IMR-90 (cell line): ENCODE results near the gene AFAP1L1. TPM values are rescaled to one million over a fixed set of nuclear protein-coding genes. Genes with fewer than 3 reads are reported as not detected.

Source experiments
- ATAC-seq: fragments of 200-7000 bp; cut with Tn5 transposase; 2 replicates; pipeline ENCODE4 v1.9.1; 2020; ENCODE audit warnings: low read depth, mild to moderate bottlenecking, moderate library complexity
- BruUV-seq: library from RNA; stranded (reverse); fragments of 400-500 nt; replicated peaks from 2 replicates; lab custom pipeline; 2021; lab: Mats Ljungman, UMichigan
- CTCF ChIA-PET: fragments of 300-600 bp; formaldehyde crosslinking; extraction: SDS; loops from one replicate; lab custom pipeline; 2021; ENCODE audit warnings: antibody characterized with exemption; lab: Yijun Ruan, JAX
- POLR2A ChIA-PET: fragments of 300-600 bp; sonication (Branson Sonifier 250); formaldehyde crosslinking; loops from one replicate; lab custom pipeline; 2022; ENCODE audit warnings: antibody characterized with exemption; ENCODE audit not compliant: unreplicated experiment; lab: Charles Lee
- DNase-seq: peaks from one replicate; pipeline ENCODE4 v3.0.0; 2013
- H2AFZ ChIP-seq: replicated peaks from 2 replicates; pipeline ENCODE3; 2013; ENCODE audit warnings: low read length, mild to moderate bottlenecking; ENCODE audit not compliant: poor library complexity
- H2AK5ac ChIP-seq: 2 replicates; pipeline ENCODE4 v1.6.1; 2013; ENCODE audit warnings: low read depth, low read length, inconsistent platforms
- H2AK9ac ChIP-seq: replicated peaks from 2 replicates; pipeline ENCODE3; 2013; ENCODE audit warnings: mild to moderate bottlenecking, low read depth, low read length, moderate library complexity; ENCODE audit not compliant: poor library complexity
- H2BK120ac ChIP-seq: 2 replicates; pipeline ENCODE4 v1.6.1; 2013; ENCODE audit warnings: low read depth, low read length, inconsistent platforms
- H2BK15ac ChIP-seq: 3 replicates; pipeline ENCODE4 v1.6.1; 2013; ENCODE audit warnings: low read depth, low read length, inconsistent platforms
- H2BK20ac ChIP-seq: 2 replicates; pipeline ENCODE4 v1.6.1; 2013; ENCODE audit warnings: low read depth, mild to moderate bottlenecking, inconsistent platforms, low read length, moderate library complexity
- H2BK5ac ChIP-seq: 2 replicates; pipeline ENCODE4 v1.6.1; 2013; ENCODE audit warnings: mild to moderate bottlenecking, low read depth, low read length, inconsistent platforms; ENCODE audit not compliant: poor library complexity, severe bottlenecking
- H3K14ac ChIP-seq: replicated peaks from 2 replicates; pipeline ENCODE4 v1.6.1; 2013; ENCODE audit warnings: low read depth, low read length, inconsistent platforms
- H3K18ac ChIP-seq: 2 replicates; pipeline ENCODE4 v1.6.1; 2013; ENCODE audit warnings: low read depth, low read length, control low read depth
- H3K23ac ChIP-seq: 2 replicates; pipeline ENCODE4 v1.6.1; 2013; ENCODE audit warnings: low read depth, low read length, inconsistent platforms
- H3K27ac ChIP-seq: 2 replicates; pipeline ENCODE4 v1.5.1; 2013; ENCODE audit warnings: mild to moderate bottlenecking, control low read depth, low read length; ENCODE audit not compliant: insufficient read depth
- H3K27me3 ChIP-seq: 2 replicates; pipeline ENCODE4 v1.6.1; 2013; ENCODE audit warnings: low read length; ENCODE audit not compliant: control insufficient read depth, insufficient read depth
- H3K36me3 ChIP-seq: 2 replicates; pipeline ENCODE4 v1.6.1; 2013; ENCODE audit warnings: low read length, mixed read lengths; ENCODE audit not compliant: control insufficient read depth, insufficient read depth
- H3K4ac ChIP-seq: 2 replicates; pipeline ENCODE4 v1.6.1; 2013; ENCODE audit warnings: low read depth, low read length, inconsistent platforms
- H3K4me1 ChIP-seq: 2 replicates; pipeline ENCODE4 v1.6.1; 2013; ENCODE audit warnings: low read length, mixed read lengths; ENCODE audit not compliant: control insufficient read depth, insufficient read depth
- H3K4me2 ChIP-seq: 2 replicates; pipeline ENCODE4 v1.6.1; 2013; ENCODE audit warnings: low read depth, mild to moderate bottlenecking, control low read depth, low read length, moderate library complexity
- H3K4me3 ChIP-seq: 2 replicates; pipeline ENCODE4 v1.5.1; 2013; ENCODE audit warnings: low read depth, mild to moderate bottlenecking, control low read depth, low read length, moderate library complexity; ENCODE audit not compliant: insufficient read depth
- H3K56ac ChIP-seq: 2 replicates; pipeline ENCODE4 v1.6.1; 2013; ENCODE audit warnings: low read length, inconsistent platforms; ENCODE audit not compliant: insufficient read depth; ENCODE audit errors: extremely low read depth
- H3K79me1 ChIP-seq, 2 experiments: 2 replicates each; pipeline ENCODE4 v1.6.1; 2013; ENCODE audit warnings: low read length in 2 of 2, inconsistent platforms in 1 of 2, low read depth in 1 of 2
- H3K9ac ChIP-seq: 2 replicates; pipeline ENCODE4 v1.6.1; 2013; ENCODE audit warnings: low read depth, low read length, control low read depth
- H3K9me1 ChIP-seq: 2 replicates; pipeline ENCODE4 v1.6.1; 2013; ENCODE audit warnings: low read length, inconsistent platforms; ENCODE audit not compliant: insufficient read depth
- H3K9me3 ChIP-seq: 2 replicates; pipeline ENCODE4 v1.6.1; 2013; ENCODE audit warnings: low read length; ENCODE audit not compliant: control insufficient read depth, insufficient read depth
- H4K20me1 ChIP-seq: 2 replicates; pipeline ENCODE4 v1.6.1; 2013; ENCODE audit warnings: low read length, inconsistent platforms; ENCODE audit not compliant: insufficient read depth
- H4K5ac ChIP-seq: 2 replicates; pipeline ENCODE4 v1.6.1; 2013; ENCODE audit warnings: mild to moderate bottlenecking, low read depth, low read length, control low read depth
- H4K8ac ChIP-seq, 2 experiments: 2 replicates each; pipeline ENCODE4 v1.6.1; 2013; ENCODE audit warnings: low read depth in 2 of 2, low read length in 2 of 2, control low read depth in 1 of 2, inconsistent platforms in 1 of 2
- H4K91ac ChIP-seq: 2 replicates; pipeline ENCODE4 v1.6.1; 2013; ENCODE audit warnings: low read depth, low read length, inconsistent platforms; ENCODE audit not compliant: insufficient read depth
- BHLHE40 ChIP-seq: fragments of 150-350 bp; IDR thresholded peaks from 2 replicates; pipeline ENCODE4 v1.6.1; 2016; ENCODE audit warnings: mild to moderate bottlenecking, low read depth, low read length
- FOS ChIP-seq: fragments of 150-350 bp; IDR thresholded peaks from 2 replicates; pipeline ENCODE4 v1.6.1; 2016; ENCODE audit warnings: low read depth, low read length
- NFE2L2 ChIP-seq: fragments of 150-350 bp; IDR thresholded peaks from 2 replicates; pipeline ENCODE4 v1.6.1; 2016; ENCODE audit warnings: low read depth, mild to moderate bottlenecking, low read length
- RCOR1 ChIP-seq: IDR thresholded peaks from 2 replicates; pipeline ENCODE4 v1.6.1; 2012; ENCODE audit warnings: mild to moderate bottlenecking, low read length, improper control_type of control experiment; ENCODE audit not compliant: insufficient replicate concordance
- USF2 ChIP-seq: fragments of 150-350 bp; IDR thresholded peaks from 2 replicates; pipeline ENCODE4 v1.6.1; 2017; ENCODE audit warnings: mild to moderate bottlenecking, antibody characterized with exemption, low read length, low read depth
- dilution Hi-C: fragments of 300-500 bp; cut with HindIII; formaldehyde crosslinking; loops from one replicate; pipeline ENCODE4 v1.14.3; 2018; ENCODE audit warnings: low sequenced_read_pairs; ENCODE audit not compliant: unreplicated experiment
- in situ Hi-C: fragments of 300-500 bp; cut with MboI; formaldehyde crosslinking; loops from 3 replicates; pipeline ENCODE4 v1.14.3; 2019; ENCODE audit warnings: low sequenced_read_pairs, inconsistent platforms, mixed read lengths
- intact Hi-C: fragments of 100-400 bp; cut with micrococcal nuclease; formaldehyde crosslinking; loops from 2 replicates; pipeline ENCODE4 v1.10.0; 2022
- polyA plus RNA-seq, 3 experiments: library from polyadenylated mRNA; depleted of rRNA; stranded (reverse); fragments of >200 nt; gene quantifications; 2 replicates each; pipeline ENCODE4 v1.2.3, GENCODE V29; 2012; ENCODE audit warnings: low replicate concordance in 1 of 3
- total RNA-seq: library from RNA; depleted of rRNA; stranded (reverse); fragments of >200 nt; gene quantifications from 2 replicates; pipeline ENCODE4 v1.2.3, GENCODE V29; 2012

The AFAP1L1 gene
- total and polyA plus RNA-seq, 2 of the 4 experiments (the other 2 are of a cell fraction) = 3.3 to 5.7 TPM

DNA sequence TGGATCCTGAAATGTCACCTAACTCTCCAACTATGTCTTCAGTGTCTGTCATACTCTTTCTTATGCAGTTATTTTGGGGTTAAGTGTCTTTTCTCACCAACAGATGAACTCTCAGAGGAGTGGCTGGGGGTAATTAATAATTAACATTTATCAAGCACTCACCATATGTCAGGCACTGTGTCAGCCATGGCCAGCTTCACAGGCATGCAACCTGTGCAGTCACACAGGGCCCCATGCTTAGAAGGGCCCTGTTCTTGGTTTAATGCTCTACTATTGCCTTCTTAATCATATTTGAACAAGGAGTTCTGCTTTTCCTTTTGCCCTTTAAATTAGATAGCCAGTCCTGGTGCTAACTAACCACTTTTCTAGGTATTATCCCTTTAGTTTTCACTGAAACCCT lies 70.2 kb downstream of the AFAP1L1 start:
- in situ Hi-C loops (no loop called here), intact Hi-C loops (no loop called here), dilution Hi-C loops (no loop called here)
- no peak for ATAC-seq
- no peaks in the 10 kb centered on the region for H3K36me3 ChIP-seq
- H3K27me3 ChIP-seq = no peaks in the 10 kb centered on the region
- peaks cover 2% of the 10 kb centered on the region; the same call in 1 of the 2 replicates for H3K4me1 ChIP-seq
- no peak overlapping the region for H3K4ac ChIP-seq
- H2AFZ ChIP-seq = no peak overlapping the region
- no peak overlapping the region for H3K4me3 ChIP-seq
- H4K8ac ChIP-seq = no peak overlapping the region
- DNase-seq = no peak
- H4K5ac ChIP-seq = no peak overlapping the region
- POLR2A ChIA-PET = no interaction called here
- H2AK5ac ChIP-seq = no peak overlapping the region
- H3K23ac ChIP-seq = no peak overlapping the region
- H2BK120ac ChIP-seq = no peak overlapping the region
- no peak overlapping the region for H3K27ac ChIP-seq
- no peaks in the 10 kb centered on the region for H3K9me3 ChIP-seq
- no peak overlapping the region for H4K91ac ChIP-seq
- peaks cover 3% of the 10 kb centered on the region; the same call in 1 of the 2 replicates for H3K9me1 ChIP-seq
- H2AK9ac ChIP-seq = no peak overlapping the region
- no peak overlapping the region for H3K9ac ChIP-seq
- TF ChIP-seq RCOR1 = no peak
- TF ChIP-seq BHLHE40 = no peak
- no peak for TF ChIP-seq NFE2L2
- TF ChIP-seq USF2 = no peak
- no peak for TF ChIP-seq FOS
- H2BK15ac ChIP-seq = no peak overlapping the region
- peaks cover 9 to 16% of the 10 kb centered on the region in 2 experiments for H3K79me1 ChIP-seq
- H3K56ac ChIP-seq = no peak overlapping the region
- H3K4me2 ChIP-seq = no peak overlapping the region
- no peak overlapping the region for H2BK20ac ChIP-seq
- CTCF ChIA-PET = no interaction called here
- H2BK5ac ChIP-seq = no peak overlapping the region
- H3K18ac ChIP-seq = no peak overlapping the region
- no peaks in the 10 kb centered on the region for H4K20me1 ChIP-seq
- H3K14ac ChIP-seq = no peak overlapping the region
- no TSS peak for BruUV-seq
